Liver (tissue), 9 donors: ENCODE data around the gene DNMT3A. TPM values are rescaled to one million over a fixed set of nuclear protein-coding genes. Genes with fewer than 3 reads are reported as not detected.

Experiments used
- DNase-seq: peaks from one replicate; pipeline ENCODE4 v3.0.0-alpha.2; 2017; ENCODE audit warnings: low spot score
- H3K27ac ChIP-seq, 2 donors: one replicate each; pipeline ENCODE4 v1.7.0; 2013; ENCODE audit warnings: inconsistent platforms in 2 of 2, low read length in 2 of 2, control low read depth in 1 of 2, low read depth in 1 of 2, mild to moderate bottlenecking in 1 of 2
- H3K27me3 ChIP-seq, 4 donors: one replicate each; pipeline versions ENCODE4 v1.6.1 to v1.7.0; 2013; ENCODE audit warnings: low read length in 3 of 4, inconsistent platforms in 1 of 4, mild to moderate bottlenecking in 1 of 4, moderate library complexity in 1 of 4; ENCODE audit not compliant: control insufficient read depth in 4 of 4, insufficient read depth in 4 of 4
- H3K36me3 ChIP-seq, 4 donors: one replicate each; pipeline versions ENCODE4 v1.6.1 to v1.7.0; 2013; ENCODE audit warnings: low read length in 3 of 4, mild to moderate bottlenecking in 3 of 4, low read depth in 1 of 4, moderate library complexity in 1 of 4; ENCODE audit not compliant: control insufficient read depth in 4 of 4, insufficient read depth in 3 of 4
- H3K4me1 ChIP-seq, 4 donors: one replicate each; pipeline versions ENCODE4 v1.6.1 to v1.7.0; 2013; ENCODE audit warnings: low read length in 3 of 4, mild to moderate bottlenecking in 3 of 4, moderate library complexity in 1 of 4; ENCODE audit not compliant: control insufficient read depth in 4 of 4, insufficient read depth in 4 of 4
- H3K4me3 ChIP-seq, 3 donors: one replicate each; pipeline versions ENCODE4 v1.6.1 to v1.7.0; 2013; ENCODE audit warnings: low read length in 3 of 3, control low read depth in 1 of 3, low read depth in 1 of 3, mild to moderate bottlenecking in 1 of 3
- H3K9ac ChIP-seq, 2 donors: one replicate each; pipeline ENCODE4 v1.7.0; 2013; ENCODE audit warnings: low read length in 2 of 2, mild to moderate bottlenecking in 2 of 2, moderate library complexity in 2 of 2, control low read depth in 1 of 2, low read depth in 1 of 2
- H3K9me3 ChIP-seq, 4 donors: one replicate each; pipeline versions ENCODE4 v1.6.1 to v1.7.0; 2013; ENCODE audit warnings: low read length in 3 of 4; ENCODE audit not compliant: control insufficient read depth in 4 of 4
- FOXA1 ChIP-seq: IDR thresholded peaks from 2 replicates; pipeline ENCODE4 v1.6.1; 2016; ENCODE audit warnings: antibody characterized with exemption
- FOXA2 ChIP-seq: IDR thresholded peaks from 2 replicates; pipeline ENCODE4 v1.6.1; 2016; ENCODE audit warnings: antibody characterized with exemption
- GABPA ChIP-seq, 2 donors: IDR thresholded peaks in 1 of 2; conservative IDR thresholded peaks in 1 of 2; 2 replicates each; pipeline ENCODE4 v1.6.1; 2016; ENCODE audit warnings: antibody characterized with exemption in 2 of 2, mild to moderate bottlenecking in 1 of 2, moderate library complexity in 1 of 2
- HNF4A ChIP-seq, 2 donors: conservative IDR thresholded peaks; 2 replicates each; pipeline ENCODE4 v1.6.1; 2016; ENCODE audit warnings: antibody characterized with exemption in 2 of 2, mild to moderate bottlenecking in 2 of 2
- HNF4G ChIP-seq: IDR thresholded peaks from 2 replicates; pipeline ENCODE4 v1.6.1; 2016; ENCODE audit warnings: antibody characterized with exemption
- RAD21 ChIP-seq, 2 donors: IDR thresholded peaks; 2 replicates each; pipeline ENCODE4 v1.6.1; 2016; ENCODE audit warnings: antibody characterized with exemption in 2 of 2, mild to moderate bottlenecking in 2 of 2
- RXRA ChIP-seq, 2 donors: IDR thresholded peaks; 2 replicates each; pipeline ENCODE4 v1.6.1; 2017 to 2018; ENCODE audit warnings: antibody characterized with exemption in 2 of 2, mild to moderate bottlenecking in 1 of 2
- SP1 ChIP-seq: IDR thresholded peaks from 2 replicates; pipeline ENCODE4 v1.6.1; 2018; ENCODE audit warnings: antibody characterized with exemption, mild to moderate bottlenecking
- TAF1 ChIP-seq: conservative IDR thresholded peaks from 2 replicates; pipeline ENCODE4 v1.6.1; 2016; ENCODE audit warnings: antibody characterized with exemption, mild to moderate bottlenecking
- WGBS: extraction: QIAGEN DNeasy Blood & Tissue Kit; methylation state at CpG from one replicate; pipeline ENCODE4 v1.1.7; 2013; 5-methylcytosine and 5-hydroxymethylcytosine counted together
- polyA plus RNA-seq, 2 donors: library from polyadenylated mRNA; stranded (reverse) in 1 of 2; unstranded in 1 of 2; fragments of 200-250 nt in 1 of 2; fragments of >200 nt in 1 of 2; fragmentation: Nextera tagmentation in 1 of 2; extraction: Ambion mirVana in 1 of 2; gene quantifications; one replicate each; pipeline versions ENCODE4 v1.2.1 to v1.2.3, GENCODE V29; 2013 to 2015
- total RNA-seq, 2 donors: library from RNA; depleted of rRNA; stranded (reverse); fragments of >200 nt; gene quantifications; one replicate each; pipeline ENCODE4 v1.2.3, GENCODE V29; 2014
- TF ChIP-seq, protein P1 (sequence below): IDR thresholded peaks from 2 replicates; pipeline ENCODE4 v1.6.1; 2016; ENCODE audit warnings: antibody characterized with exemption
- TF ChIP-seq, protein P2 (sequence below): fragments of 150-350 bp; IDR thresholded peaks from 2 replicates; pipeline ENCODE4 v1.5.1; 2017; ENCODE audit warnings: improper control_type of control experiment, low read depth, low read length; ENCODE audit not compliant: missing input control
- TF ChIP-seq, protein P3 (sequence below): IDR thresholded peaks from 2 replicates; pipeline ENCODE4 v1.6.1; 2016; ENCODE audit warnings: antibody characterized with exemption
- TF ChIP-seq, protein P4 (sequence below): IDR thresholded peaks from 2 replicates; pipeline ENCODE4 v1.6.1; 2016; ENCODE audit warnings: antibody characterized with exemption, mild to moderate bottlenecking
- donor health status: healthy.
- donor health status: healthy.
- donor health status: healthy.
- donor health status: healthy.
- donor health status: healthy.

The DNMT3A gene
- total and polyA plus RNA-seq, 4 donors = 3.5 to 24.2 (median 8.1) TPM

DNA sequence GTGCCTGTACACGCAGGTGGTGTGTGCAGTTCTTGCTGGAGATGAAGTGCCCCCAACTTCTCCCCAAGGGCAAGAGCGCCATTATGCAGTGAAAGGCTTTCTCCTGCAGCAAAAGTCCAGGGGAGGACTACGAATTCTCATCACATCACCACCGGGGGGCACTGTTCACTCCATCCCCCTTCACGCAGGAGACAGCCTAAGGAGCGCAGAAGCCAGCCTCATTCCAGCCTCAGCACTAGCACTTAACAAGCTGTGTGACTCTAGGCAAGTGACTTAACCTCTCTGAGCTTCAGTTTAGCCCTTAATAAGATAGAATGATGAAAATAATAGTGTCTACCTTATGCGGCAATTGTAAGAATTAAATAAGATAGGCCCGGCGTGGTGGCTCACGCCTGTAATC is 32.3 kb downstream of the DNMT3A start:
- Histone ChIP-seq H3K9ac (no peak overlapping the region), H3K4me3 (no peak overlapping the region), H3K27me3 (no peaks in the 10 kb centered on the region), H3K9me3 (no peaks in the 10 kb centered on the region), H3K36me3 (peaks cover 0 to 8% (median 1%) of the 10 kb centered on the region in 4 donors), H3K4me1 (peaks cover 5 to 30% (median 24%) of the 10 kb centered on the region in 4 donors), H3K27ac (no peak overlapping the region)
- peak; percentile 50 for DNase-seq
- WGBS = 81% methylated on average over 10 of the region's 10 CpGs
- TF ChIP-seq RXRA (IDR thresholded peaks at IDR 0.05) (no peak), RAD21 (IDR thresholded peaks at IDR 0.05) (peak; percentile 62 to 80)
- TF ChIP-seq, protein P1, sequence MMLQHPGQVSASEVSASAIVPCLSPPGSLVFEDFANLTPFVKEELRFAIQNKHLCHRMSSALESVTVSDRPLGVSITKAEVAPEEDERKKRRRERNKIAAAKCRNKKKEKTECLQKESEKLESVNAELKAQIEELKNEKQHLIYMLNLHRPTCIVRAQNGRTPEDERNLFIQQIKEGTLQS = no peak
- TF ChIP-seq, protein P2, sequence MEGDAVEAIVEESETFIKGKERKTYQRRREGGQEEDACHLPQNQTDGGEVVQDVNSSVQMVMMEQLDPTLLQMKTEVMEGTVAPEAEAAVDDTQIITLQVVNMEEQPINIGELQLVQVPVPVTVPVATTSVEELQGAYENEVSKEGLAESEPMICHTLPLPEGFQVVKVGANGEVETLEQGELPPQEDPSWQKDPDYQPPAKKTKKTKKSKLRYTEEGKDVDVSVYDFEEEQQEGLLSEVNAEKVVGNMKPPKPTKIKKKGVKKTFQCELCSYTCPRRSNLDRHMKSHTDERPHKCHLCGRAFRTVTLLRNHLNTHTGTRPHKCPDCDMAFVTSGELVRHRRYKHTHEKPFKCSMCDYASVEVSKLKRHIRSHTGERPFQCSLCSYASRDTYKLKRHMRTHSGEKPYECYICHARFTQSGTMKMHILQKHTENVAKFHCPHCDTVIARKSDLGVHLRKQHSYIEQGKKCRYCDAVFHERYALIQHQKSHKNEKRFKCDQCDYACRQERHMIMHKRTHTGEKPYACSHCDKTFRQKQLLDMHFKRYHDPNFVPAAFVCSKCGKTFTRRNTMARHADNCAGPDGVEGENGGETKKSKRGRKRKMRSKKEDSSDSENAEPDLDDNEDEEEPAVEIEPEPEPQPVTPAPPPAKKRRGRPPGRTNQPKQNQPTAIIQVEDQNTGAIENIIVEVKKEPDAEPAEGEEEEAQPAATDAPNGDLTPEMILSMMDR = peak; percentile 35
- TF ChIP-seq, protein P3, sequence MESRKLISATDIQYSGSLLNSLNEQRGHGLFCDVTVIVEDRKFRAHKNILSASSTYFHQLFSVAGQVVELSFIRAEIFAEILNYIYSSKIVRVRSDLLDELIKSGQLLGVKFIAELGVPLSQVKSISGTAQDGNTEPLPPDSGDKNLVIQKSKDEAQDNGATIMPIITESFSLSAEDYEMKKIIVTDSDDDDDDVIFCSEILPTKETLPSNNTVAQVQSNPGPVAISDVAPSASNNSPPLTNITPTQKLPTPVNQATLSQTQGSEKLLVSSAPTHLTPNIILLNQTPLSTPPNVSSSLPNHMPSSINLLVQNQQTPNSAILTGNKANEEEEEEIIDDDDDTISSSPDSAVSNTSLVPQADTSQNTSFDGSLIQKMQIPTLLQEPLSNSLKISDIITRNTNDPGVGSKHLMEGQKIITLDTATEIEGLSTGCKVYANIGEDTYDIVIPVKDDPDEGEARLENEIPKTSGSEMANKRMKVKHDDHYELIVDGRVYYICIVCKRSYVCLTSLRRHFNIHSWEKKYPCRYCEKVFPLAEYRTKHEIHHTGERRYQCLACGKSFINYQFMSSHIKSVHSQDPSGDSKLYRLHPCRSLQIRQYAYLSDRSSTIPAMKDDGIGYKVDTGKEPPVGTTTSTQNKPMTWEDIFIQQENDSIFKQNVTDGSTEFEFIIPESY = no peak

DNA sequence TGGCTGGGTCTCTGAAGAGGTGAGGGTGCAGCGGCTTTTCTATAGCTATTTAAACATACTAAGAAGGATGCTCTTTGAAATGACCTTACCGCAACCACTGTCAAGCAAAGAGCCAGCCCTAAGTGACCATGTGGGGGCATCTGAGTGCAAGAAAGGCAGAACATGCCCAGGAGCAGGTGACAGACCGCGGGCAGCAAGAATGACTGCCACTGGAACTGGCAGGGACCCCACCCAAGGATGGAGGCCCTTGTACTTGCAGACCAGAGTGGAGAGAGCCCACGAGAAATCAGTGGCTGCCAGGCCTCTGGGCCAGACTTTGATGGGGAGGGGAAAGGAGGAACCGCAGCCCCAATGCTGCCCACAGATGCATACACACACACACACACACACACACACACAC is 33.1 kb downstream of the DNMT3A start:
- Histone ChIP-seq H3K4me3 (no peak overlapping the region), H3K4me1 (peaks cover 5 to 28% (median 24%) of the 10 kb centered on the region in 4 donors), H3K9ac (no peak overlapping the region), H3K27me3 (no peaks in the 10 kb centered on the region), H3K27ac (no peak overlapping the region), H3K36me3 (peaks cover 0 to 9% (median 1%) of the 10 kb centered on the region in 4 donors), H3K9me3 (no peaks in the 10 kb centered on the region)
- 95% methylated on average over 6 of the region's 6 CpGs for WGBS
- no peak for DNase-seq
- TF ChIP-seq RXRA (IDR thresholded peaks at IDR 0.05) (no peak), FOXA2 (no peak)

DNA sequence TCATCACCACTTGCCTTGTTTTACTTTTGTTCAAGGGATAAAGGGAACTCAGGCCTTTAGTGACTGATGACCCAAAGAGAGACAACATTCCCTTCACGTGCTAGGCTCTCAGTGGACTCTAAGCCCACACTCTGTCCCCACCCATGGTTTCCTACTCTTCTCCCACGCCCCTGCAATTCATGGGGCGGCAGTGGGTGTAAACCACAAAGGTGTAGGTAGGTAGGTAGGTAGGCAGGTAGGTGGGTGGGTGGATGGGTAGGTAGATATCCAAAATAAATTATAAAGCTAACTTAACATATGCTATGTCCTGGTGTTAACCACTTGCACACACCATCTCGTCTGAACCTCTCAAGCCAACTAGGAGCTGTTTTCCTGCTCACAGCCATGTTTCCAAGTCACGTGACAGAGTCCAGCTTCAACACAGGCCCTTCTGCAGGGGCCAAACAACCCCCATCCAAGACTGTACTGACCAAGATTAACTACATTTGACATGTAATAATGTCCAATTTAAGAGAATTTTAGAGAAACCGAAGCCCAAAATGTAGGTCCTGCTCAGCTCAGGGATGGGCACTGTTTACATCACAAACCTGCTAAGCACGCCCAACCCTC is 33.7 kb downstream of the DNMT3A start:
- H3K4me3 ChIP-seq = no peak overlapping the region
- no peaks in the 10 kb centered on the region for H3K27me3 ChIP-seq
- H3K9ac ChIP-seq = no peak overlapping the region
- no peak for TF ChIP-seq SP1
- TF ChIP-seq, protein P2 = no peak
- TF ChIP-seq FOXA1 = no peak
- no peak for TF ChIP-seq HNF4G
- TF ChIP-seq HNF4A (conservative IDR thresholded peaks at IDR 0.05) = no peak
- TF ChIP-seq GABPA (IDR thresholded peaks at IDR 0.05 in 1 of 2, conservative IDR thresholded peaks at IDR 0.05 in 1 of 2) = no peak
- no peak for TF ChIP-seq TAF1
- TF ChIP-seq, protein P3 = no peak
- TF ChIP-seq, protein P4, sequence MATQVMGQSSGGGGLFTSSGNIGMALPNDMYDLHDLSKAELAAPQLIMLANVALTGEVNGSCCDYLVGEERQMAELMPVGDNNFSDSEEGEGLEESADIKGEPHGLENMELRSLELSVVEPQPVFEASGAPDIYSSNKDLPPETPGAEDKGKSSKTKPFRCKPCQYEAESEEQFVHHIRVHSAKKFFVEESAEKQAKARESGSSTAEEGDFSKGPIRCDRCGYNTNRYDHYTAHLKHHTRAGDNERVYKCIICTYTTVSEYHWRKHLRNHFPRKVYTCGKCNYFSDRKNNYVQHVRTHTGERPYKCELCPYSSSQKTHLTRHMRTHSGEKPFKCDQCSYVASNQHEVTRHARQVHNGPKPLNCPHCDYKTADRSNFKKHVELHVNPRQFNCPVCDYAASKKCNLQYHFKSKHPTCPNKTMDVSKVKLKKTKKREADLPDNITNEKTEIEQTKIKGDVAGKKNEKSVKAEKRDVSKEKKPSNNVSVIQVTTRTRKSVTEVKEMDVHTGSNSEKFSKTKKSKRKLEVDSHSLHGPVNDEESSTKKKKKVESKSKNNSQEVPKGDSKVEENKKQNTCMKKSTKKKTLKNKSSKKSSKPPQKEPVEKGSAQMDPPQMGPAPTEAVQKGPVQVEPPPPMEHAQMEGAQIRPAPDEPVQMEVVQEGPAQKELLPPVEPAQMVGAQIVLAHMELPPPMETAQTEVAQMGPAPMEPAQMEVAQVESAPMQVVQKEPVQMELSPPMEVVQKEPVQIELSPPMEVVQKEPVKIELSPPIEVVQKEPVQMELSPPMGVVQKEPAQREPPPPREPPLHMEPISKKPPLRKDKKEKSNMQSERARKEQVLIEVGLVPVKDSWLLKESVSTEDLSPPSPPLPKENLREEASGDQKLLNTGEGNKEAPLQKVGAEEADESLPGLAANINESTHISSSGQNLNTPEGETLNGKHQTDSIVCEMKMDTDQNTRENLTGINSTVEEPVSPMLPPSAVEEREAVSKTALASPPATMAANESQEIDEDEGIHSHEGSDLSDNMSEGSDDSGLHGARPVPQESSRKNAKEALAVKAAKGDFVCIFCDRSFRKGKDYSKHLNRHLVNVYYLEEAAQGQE = no peak
- DNase-seq = no peak
- H3K27ac ChIP-seq = no peak overlapping the region
- no peaks in the 10 kb centered on the region for H3K9me3 ChIP-seq
- 90% methylated on average over 7 of the region's 7 CpGs for WGBS
- peaks cover 5 to 27% (median 22%) of the 10 kb centered on the region in 4 donors for H3K4me1 ChIP-seq
- H3K36me3 ChIP-seq = peaks cover 0 to 6% (median 1%) of the 10 kb centered on the region in 4 donors
